GM13976 (cell line): ENCODE results near the gene PTPRG.

ENCODE experiments used
- DNase-seq: peaks from one replicate; pipeline ENCODE4 v3.0.0; 2012; ENCODE audit warnings: low spot score
- in situ Hi-C: fragments of 300-500 bp; cut with MboI; formaldehyde crosslinking; loops from one replicate; pipeline ENCODE4 v1.12.0; 2022; ENCODE audit warnings: low sequenced_read_pairs, mixed read lengths, inconsistent platforms; ENCODE audit not compliant: unreplicated experiment
- TF ChIP-seq, protein P1 (sequence below): IDR thresholded peaks from 2 replicates; pipeline ENCODE4 v1.5.1; 2012; ENCODE audit warnings: borderline replicate concordance, mild to moderate bottlenecking; ENCODE audit not compliant: insufficient read depth; ENCODE audit errors: extremely low read depth, missing control alignments, control extremely low read depth

The PTPRG gene

DNA sequence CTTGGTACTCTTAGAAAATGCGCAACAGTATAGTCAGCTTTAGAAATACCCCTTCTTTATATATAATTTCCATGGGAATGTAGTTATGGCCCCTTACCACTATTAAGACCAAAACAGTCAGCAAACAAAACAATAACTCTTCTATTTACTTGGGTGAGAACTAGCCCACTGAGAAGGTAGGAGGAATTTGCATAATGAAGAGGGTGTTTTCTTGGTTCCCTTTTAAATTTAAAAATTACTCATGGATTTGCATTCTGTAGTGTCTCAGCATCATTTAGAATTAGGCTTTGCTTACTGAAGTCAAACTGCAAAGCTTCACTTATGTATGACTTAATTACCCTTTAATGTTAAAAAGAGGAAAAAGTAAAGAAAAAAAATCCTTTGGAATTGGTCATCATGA is 350.8 kb downstream of the PTPRG start:
- in situ Hi-C loops, result no loop called here
- TF ChIP-seq, protein P1, sequence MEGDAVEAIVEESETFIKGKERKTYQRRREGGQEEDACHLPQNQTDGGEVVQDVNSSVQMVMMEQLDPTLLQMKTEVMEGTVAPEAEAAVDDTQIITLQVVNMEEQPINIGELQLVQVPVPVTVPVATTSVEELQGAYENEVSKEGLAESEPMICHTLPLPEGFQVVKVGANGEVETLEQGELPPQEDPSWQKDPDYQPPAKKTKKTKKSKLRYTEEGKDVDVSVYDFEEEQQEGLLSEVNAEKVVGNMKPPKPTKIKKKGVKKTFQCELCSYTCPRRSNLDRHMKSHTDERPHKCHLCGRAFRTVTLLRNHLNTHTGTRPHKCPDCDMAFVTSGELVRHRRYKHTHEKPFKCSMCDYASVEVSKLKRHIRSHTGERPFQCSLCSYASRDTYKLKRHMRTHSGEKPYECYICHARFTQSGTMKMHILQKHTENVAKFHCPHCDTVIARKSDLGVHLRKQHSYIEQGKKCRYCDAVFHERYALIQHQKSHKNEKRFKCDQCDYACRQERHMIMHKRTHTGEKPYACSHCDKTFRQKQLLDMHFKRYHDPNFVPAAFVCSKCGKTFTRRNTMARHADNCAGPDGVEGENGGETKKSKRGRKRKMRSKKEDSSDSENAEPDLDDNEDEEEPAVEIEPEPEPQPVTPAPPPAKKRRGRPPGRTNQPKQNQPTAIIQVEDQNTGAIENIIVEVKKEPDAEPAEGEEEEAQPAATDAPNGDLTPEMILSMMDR, result no peak
- peak; percentile 18 for DNase-seq

DNA sequence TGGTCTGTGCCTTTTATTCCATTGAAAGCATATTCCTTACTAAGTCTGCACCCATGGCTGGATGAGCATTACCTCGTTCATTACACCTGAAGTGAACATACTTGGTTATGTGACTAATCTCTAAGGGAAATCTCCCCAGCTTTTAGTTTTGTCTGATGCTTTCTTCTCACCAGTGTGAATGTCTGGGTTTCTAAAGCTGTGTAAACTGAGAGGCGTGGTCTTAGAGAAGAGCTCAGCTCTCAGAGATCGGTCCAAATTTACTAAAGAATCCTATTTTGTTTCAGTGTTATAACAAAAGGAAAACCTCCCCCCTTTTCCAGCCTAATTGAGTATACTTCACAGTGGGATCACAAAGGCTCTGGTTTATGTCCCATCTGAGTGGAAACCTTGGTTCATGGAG is 352.3 kb downstream of the PTPRG start:
- in situ Hi-C loops, result no loop called here
- peak; percentile 14 for DNase-seq
- TF ChIP-seq, protein P1, result no peak

DNA sequence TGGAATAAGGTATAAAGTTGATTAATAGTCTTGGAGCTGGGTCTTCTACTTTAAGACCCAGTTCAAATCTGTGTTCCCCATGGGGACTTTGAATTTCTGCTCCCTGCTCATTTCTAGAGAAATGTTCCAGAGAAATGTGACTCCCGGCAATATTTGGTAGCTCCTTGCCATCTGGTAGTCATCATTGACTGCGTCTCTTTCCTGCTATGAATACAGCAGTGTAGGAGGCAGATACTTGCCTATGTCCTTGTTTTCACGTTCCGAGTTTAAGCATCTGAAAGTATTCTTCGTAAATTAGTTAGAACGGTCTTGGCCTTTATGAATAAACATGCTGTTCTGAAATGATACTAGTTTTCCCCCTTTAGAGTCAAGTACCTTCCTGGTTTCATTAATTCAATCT is 352.9 kb downstream of the PTPRG start:
- TF ChIP-seq, protein P1, result no peak
- no peak for DNase-seq
- in situ Hi-C loops, result no loop called here

DNA sequence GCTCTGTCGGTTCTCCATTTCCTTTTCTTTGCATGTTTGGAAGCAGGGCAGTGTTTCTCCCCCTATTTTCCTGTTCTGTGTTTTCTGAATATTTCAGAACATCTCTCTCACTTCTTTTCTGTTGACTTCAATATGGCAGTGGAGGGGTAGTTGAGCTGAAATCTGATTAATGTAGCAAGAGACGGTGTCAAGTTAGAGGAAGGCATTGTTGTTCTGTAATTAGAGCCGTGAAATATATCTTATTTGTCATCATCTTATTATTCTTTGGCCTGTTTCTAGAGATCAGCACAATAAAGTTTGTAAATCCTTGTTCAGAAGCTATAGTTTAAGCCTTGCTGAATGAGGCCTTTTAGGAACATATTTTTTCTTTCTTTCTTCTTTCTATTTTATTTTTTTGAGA is 353.9 kb downstream of the PTPRG start:
- in situ Hi-C loops, result no loop called here
- TF ChIP-seq, protein P1, result no peak
- DNase-seq, result no peak

DNA sequence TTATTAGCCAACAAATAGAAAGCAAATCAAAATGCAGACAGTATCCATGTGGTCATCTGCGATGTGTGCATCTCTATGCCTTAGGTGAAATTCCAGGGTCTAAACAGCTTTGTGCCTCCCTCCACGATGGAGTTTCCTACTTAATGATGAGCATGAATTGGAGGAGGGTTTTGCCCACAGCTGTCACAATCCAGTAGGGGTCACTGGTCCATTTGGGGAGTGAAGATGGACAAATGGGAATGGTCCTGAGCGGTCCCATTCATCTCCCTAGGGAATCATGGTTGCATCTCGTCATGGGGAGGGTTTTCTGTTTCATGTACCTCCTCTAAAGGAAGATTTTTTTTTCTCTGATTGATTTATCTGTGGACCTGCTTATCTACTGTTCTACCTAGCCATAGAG is 358.0 kb downstream of the PTPRG start:
- no peak for DNase-seq
- in situ Hi-C loops, result no loop called here
- TF ChIP-seq, protein P1, result no peak

DNA sequence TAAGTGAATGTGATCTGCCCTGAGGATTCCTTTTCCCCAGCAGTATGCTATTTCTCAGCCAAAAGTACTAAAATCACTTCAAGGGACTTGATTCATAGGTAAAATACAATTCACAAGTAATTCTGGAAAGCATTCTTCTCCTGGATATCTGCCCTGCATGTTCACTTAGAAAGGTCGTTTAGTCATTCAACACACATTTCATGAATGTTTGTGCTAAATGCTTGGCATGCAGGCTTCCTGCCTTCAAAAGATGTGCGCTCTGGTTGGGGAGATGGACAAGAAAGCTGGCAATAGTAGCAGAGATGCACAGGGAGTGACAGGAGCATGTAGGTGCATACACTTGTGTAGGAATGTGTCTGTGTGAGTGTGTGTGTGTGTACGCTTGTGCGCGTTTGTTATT is 360.7 kb downstream of the PTPRG start:
- no peak for DNase-seq
- in situ Hi-C loops, result no loop called here
- TF ChIP-seq, protein P1, result no peak
